Activated gamma-delta T cell treated with Interleukin-2 at 50 U/mL for 16 hours (primary cell): ENCODE measurements around the gene PRR15.

Source experiments
- DNase-seq: peaks from one replicate; pipeline ENCODE4 v3.0.0-alpha.2; 2020

Gene PRR15

GRCh38 chr7:29572558-29572957 lies 8.9 kb downstream of the PRR15 start:
- no peak for DNase-seq

- no peak for DNase-seq
These were observed 9.9 kb downstream of the PRR15 start for GRCh38 chr7:29573567-29573966.

- DNase-seq = no peak
These were observed 11.0 kb downstream of the PRR15 start for GRCh38 chr7:29574659-29575058.

- DNase-seq = no peak
These were observed 23.7 kb downstream of the PRR15 start for GRCh38 chr7:29587195-29587808.

- DNase-seq = no peak
These were observed 24.6 kb downstream of the PRR15 start for GRCh38 chr7:29588212-29588611.

- no peak for DNase-seq
These were observed 25.5 kb downstream of the PRR15 start for GRCh38 chr7:29588900-29589696.

GRCh38 chr7:29592866-29593265 lies 29.2 kb downstream of the PRR15 start:
- no peak for DNase-seq

- no peak for DNase-seq
These were observed 29.8 kb downstream of the PRR15 start for GRCh38 chr7:29593459-29593858.

- DNase-seq = no peak
These were observed 33.1 kb downstream of the PRR15 start for GRCh38 chr7:29596593-29597178.

GRCh38 chr7:29597266-29597665 lies 33.6 kb downstream of the PRR15 start:
- no peak for DNase-seq

- DNase-seq = no peak
These were observed 34.5 kb downstream of the PRR15 start for GRCh38 chr7:29598137-29598536.

GRCh38 chr7:29598613-29599012 lies 35.0 kb downstream of the PRR15 start:
- no peak for DNase-seq

- DNase-seq = no peak
These were observed 35.4 kb downstream of the PRR15 start for GRCh38 chr7:29599026-29599425.

- DNase-seq = no peak
These were observed 37.0 kb downstream of the PRR15 start for GRCh38 chr7:29600661-29601060.

GRCh38 chr7:29604052-29604451 lies 40.4 kb downstream of the PRR15 start:
- DNase-seq = no peak

- DNase-seq = no peak
These were observed 41.1 kb downstream of the PRR15 start for GRCh38 chr7:29604702-29605101.

GRCh38 chr7:29605671-29606070 lies 42.0 kb downstream of the PRR15 start:
- no peak for DNase-seq

GRCh38 chr7:29606287-29606721 lies 42.7 kb downstream of the PRR15 start:
- DNase-seq = no peak

GRCh38 chr7:29606830-29607229 lies 43.2 kb downstream of the PRR15 start:
- DNase-seq = no peak

GRCh38 chr7:29607259-29607658 lies 43.6 kb downstream of the PRR15 start:
- no peak for DNase-seq

- DNase-seq = no peak
These were observed 44.3 kb downstream of the PRR15 start for GRCh38 chr7:29607889-29608288.

- DNase-seq = no peak
These were observed 45.8 kb downstream of the PRR15 start for GRCh38 chr7:29609162-29610037.

GRCh38 chr7:29610086-29610485 lies 46.5 kb downstream of the PRR15 start:
- no peak for DNase-seq
